ENCODE data around the gene PTP4A1. TPM values are rescaled to one million over a fixed set of nuclear protein-coding genes. Genes with fewer than 3 reads are reported as not detected.
A peak's percentile ranks its signal among the peaks of the same experiment; 100 is the strongest.

Gene PTP4A1
- polyA plus RNA-seq, 2 of the 4 experiments (the other 2 are of a cell fraction) = 166 to 220 TPM

DNA sequence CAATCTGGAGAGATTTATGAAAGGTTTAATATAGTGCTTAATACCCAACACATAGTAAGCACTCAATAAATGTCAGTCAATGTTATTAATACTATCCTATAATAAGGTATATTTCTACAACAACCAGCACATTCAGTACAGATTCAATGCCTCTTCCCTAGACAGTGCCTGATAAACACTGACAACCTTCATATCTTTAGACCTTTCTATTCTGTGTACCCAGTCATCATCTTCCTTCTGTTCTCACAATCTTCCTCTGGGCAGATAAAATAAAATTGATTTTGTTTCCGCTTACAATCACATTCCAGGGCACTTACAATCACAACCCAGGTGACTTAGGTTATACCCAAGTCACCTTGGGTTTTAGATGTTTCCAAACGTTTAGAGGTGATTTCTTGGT lies 11.0 kb upstream of the PTP4A1 start:
- Histone ChIP-seq H3K27ac (peak overlapping the region; percentile 98 to 100), H3K9me3 (no peaks in the 10 kb centered on the region), H3K4me2 (peak overlapping the region; percentile 79), H3K4me3 (no peak overlapping the region), H3K4me1 (peaks cover 74% of the 10 kb centered on the region)
- TF ChIP-seq NFE2L2 (conservative IDR thresholded peaks at IDR 0.05; ENCODE audit: low read length) (no peak), TP53 (CRISPR knock-in tag; IDR thresholded peaks at IDR 0.05) (0 out of 2 replicates have a peak, but pooled peaks have one; percentile 30)
- ChIA-PET CTCF (interaction anchor here (1.0 kb wide), 1 partner anchor 10 kb away, joined by 3 read pairs; no protein-coding TSS in a partner anchor), POLR2A (interaction anchor here (1.0 to 1.7 kb wide), 4 partner anchors 13 to 119 kb away, joined by 3 to 9 read pairs (median 6); no protein-coding TSS in a partner anchor)
- FAIRE-seq (no peak), ATAC-seq (peak; percentile 70 to 74), DNase-seq (ENCODE audit: low read depth in 1 of 2, low spot score in 1 of 2) (peak in 1 of 2 experiments; percentile 13)
- WGBS (ENCODE audit: missing lambda C conversion rate) = 14% methylated on average over 2 of the region's 2 CpGs

DNA sequence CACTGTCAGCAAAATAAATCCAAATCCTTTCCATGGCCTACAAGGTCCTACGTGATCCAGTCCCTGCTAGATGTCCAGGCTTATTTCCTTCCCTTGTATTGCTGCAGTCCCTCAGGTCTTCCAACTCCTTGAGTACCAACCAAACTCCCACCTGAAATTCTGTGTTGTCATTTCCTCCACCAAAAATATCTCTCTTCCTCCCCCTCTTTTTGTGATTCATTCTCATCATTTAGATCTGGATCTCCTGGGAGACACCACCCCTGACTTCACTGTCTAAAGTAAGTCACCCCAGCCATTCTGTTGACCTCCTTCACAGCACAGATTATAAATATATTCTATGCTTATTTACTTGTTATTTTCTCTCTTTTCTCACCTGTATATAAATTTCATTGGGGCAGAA lies 9.0 kb upstream of the PTP4A1 start:
- POLR2A ChIA-PET = no interaction called here
- peak overlapping the region; percentile 77 for H3K4me2 ChIP-seq
- peaks cover 9% of the 10 kb centered on the region; the same call in 2 of the 3 replicates for H3K9me3 ChIP-seq
- no peak overlapping the region for H3K4me3 ChIP-seq
- DNase-seq (ENCODE audit: low read depth in 1 of 2, low spot score in 1 of 2) (no peak), ATAC-seq (no peak), FAIRE-seq (no peak)
- H3K27ac ChIP-seq = peak overlapping the region; percentile 98 to 100
- H3K4me1 ChIP-seq = peaks cover 73% of the 10 kb centered on the region
- TF ChIP-seq POLR2AphosphoS2 (conservative IDR thresholded peaks at IDR 0.05; ENCODE audit: low read length) (no peak), ZFP36 (IDR thresholded peaks at IDR 0.05; ENCODE audit: borderline replicate concordance, partially characterized antibody) (no peak), EHF (CRISPR knock-in tag; IDR thresholded peaks at IDR 0.05) (0 out of 2 replicates have a peak, but pooled peaks have one; percentile 20)
- CTCF ChIA-PET = no interaction called here
- 92% methylated on average over 1 of the region's 1 CpG for WGBS (ENCODE audit: missing lambda C conversion rate)

DNA sequence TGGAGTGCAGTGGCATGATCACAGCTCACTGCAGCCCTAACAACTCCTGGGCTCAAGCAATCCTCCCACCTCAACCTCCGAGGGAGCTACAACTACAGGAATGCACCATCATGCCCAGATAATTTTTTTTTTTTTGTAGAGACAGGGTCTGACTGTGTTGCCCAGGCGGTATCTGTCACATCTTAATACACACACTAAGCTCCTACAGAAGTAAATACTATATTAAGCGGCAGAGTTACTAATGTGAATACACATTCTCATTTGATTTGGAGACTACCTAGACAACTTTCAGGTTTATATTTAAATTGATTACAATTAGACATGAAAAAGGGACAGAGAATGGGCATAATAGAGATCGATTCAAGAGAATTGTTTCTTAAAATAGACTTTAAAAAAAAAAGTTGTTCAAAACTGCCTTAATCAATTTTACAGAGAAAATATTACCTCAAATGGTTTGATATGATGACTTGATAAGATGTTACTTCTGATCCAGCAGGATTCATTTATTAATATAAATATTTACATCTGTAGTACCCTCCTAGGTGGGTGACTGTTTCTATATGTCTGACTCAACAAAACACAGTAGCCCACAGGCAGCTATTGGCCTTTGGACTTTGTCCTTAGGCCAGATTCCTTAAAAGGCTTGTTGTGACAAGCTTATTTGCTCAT lies 7.1 kb upstream of the PTP4A1 start:
- Histone ChIP-seq H3K27ac (peak overlapping the region; percentile 98 to 100), H3K4me3 (0 out of 3 replicates have a peak overlapping the region, but pooled peaks have one; percentile 9), H3K9me3 (peaks cover 9% of the 10 kb centered on the region; the same call in 2 of the 3 replicates), H3K4me2 (peak overlapping the region; percentile 77), H3K4me1 (peaks cover 78% of the 10 kb centered on the region)
- CTCF ChIA-PET = interaction anchor here (1.0 to 2.0 kb wide), 4 partner anchors 10 to 213 kb away, joined by 3 to 6 read pairs (median 3); no protein-coding TSS in a partner anchor
- ATAC-seq = peak in 1 of 2 experiments; percentile 53; a peak in 3 of 6 replicates
- POLR2A ChIA-PET = interaction anchor here (0.6 to 1.5 kb wide), 4 partner anchors 9 to 123 kb away, joined by 3 to 9 read pairs (median 3); no protein-coding TSS in a partner anchor
- FAIRE-seq = no peak
- 27% methylated on average over 4 of the region's 4 CpGs for WGBS (ENCODE audit: missing lambda C conversion rate)
- 0 out of 5 replicates have a peak, but pooled peaks of 1 of the 2 experiments have one; percentile 31 for TF ChIP-seq JUN (IDR thresholded peaks at IDR 0.05)
- no peak for TF ChIP-seq ZFP36 (IDR thresholded peaks at IDR 0.05; ENCODE audit: borderline replicate concordance, partially characterized antibody)
- no peak for TF ChIP-seq RAD21 (conservative IDR thresholded peaks at IDR 0.05 in 1 of 2, IDR thresholded peaks at IDR 0.05 in 1 of 2)
- peak in 1 of 2 experiments; percentile 47; a peak in 2 of 5 replicates for TF ChIP-seq EP300 (IDR thresholded peaks at IDR 0.05)
- TF ChIP-seq ZSCAN20 (CRISPR knock-in tag; IDR thresholded peaks at IDR 0.05) = no peak
- TF ChIP-seq GATA3 (IDR thresholded peaks at IDR 0.05; ENCODE audit: borderline replicate concordance) = peak; percentile 58; the same call in 1 of the 2 replicates
- TF ChIP-seq JUNB (IDR thresholded peaks at IDR 0.05) = 0 out of 2 replicates have a peak, but pooled peaks have one; percentile 13
- TF ChIP-seq FOSL2 (IDR thresholded peaks at IDR 0.05) = no peak
- TF ChIP-seq FOSL2 (CRISPR knock-in tag; IDR thresholded peaks at IDR 0.05) = peak; percentile 71
- no peak for TF ChIP-seq EHF (CRISPR knock-in tag; IDR thresholded peaks at IDR 0.05)
- no peak for TF ChIP-seq RARB (CRISPR knock-in tag; IDR thresholded peaks at IDR 0.05)
- peak; percentile 85 for TF ChIP-seq MAFK (IDR thresholded peaks at IDR 0.05; ENCODE audit: partially characterized antibody)
- no peak for TF ChIP-seq NPAS2 (CRISPR knock-in tag; IDR thresholded peaks at IDR 0.05; ENCODE audit: borderline replicate concordance)
- TF ChIP-seq CEBPB (IDR thresholded peaks at IDR 0.05) = peak in 1 of 2 experiments; percentile 46; a peak in 1 of 4 replicates
- TF ChIP-seq, protein P1, sequence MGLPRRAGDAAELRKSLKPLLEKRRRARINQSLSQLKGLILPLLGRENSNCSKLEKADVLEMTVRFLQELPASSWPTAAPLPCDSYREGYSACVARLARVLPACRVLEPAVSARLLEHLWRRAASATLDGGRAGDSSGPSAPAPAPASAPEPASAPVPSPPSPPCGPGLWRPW (IDR thresholded peaks at IDR 0.05) = no peak
- TF ChIP-seq, protein P2, sequence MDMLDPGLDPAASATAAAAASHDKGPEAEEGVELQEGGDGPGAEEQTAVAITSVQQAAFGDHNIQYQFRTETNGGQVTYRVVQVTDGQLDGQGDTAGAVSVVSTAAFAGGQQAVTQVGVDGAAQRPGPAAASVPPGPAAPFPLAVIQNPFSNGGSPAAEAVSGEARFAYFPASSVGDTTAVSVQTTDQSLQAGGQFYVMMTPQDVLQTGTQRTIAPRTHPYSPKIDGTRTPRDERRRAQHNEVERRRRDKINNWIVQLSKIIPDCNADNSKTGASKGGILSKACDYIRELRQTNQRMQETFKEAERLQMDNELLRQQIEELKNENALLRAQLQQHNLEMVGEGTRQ (IDR thresholded peaks at IDR 0.05) = no peak
- no peak for TF ChIP-seq EHMT2 (IDR thresholded peaks at IDR 0.05; ENCODE audit: low read depth)
- TF ChIP-seq, protein P3, sequence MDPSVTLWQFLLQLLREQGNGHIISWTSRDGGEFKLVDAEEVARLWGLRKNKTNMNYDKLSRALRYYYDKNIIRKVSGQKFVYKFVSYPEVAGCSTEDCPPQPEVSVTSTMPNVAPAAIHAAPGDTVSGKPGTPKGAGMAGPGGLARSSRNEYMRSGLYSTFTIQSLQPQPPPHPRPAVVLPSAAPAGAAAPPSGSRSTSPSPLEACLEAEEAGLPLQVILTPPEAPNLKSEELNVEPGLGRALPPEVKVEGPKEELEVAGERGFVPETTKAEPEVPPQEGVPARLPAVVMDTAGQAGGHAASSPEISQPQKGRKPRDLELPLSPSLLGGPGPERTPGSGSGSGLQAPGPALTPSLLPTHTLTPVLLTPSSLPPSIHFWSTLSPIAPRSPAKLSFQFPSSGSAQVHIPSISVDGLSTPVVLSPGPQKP (IDR thresholded peaks at IDR 0.05; ENCODE audit: low read depth, low read length) = no peak
- TF ChIP-seq HOXA7 (CRISPR knock-in tag; IDR thresholded peaks at IDR 0.05) = no peak
- TF ChIP-seq POLR2A (IDR thresholded peaks at IDR 0.05; ENCODE audit: low read length) = no peak
- 0 out of 2 replicates have a peak, but pooled peaks have one; percentile 60 for TF ChIP-seq ESRRA (IDR thresholded peaks at IDR 0.05; ENCODE audit: borderline replicate concordance, low read length)
- no peak for TF ChIP-seq HEYL (CRISPR knock-in tag; IDR thresholded peaks at IDR 0.05)
- TF ChIP-seq CBX8 (IDR thresholded peaks at IDR 0.05) = no peak
- no peak for TF ChIP-seq POLR2AphosphoS2 (conservative IDR thresholded peaks at IDR 0.05; ENCODE audit: low read length)
- DNase-seq (ENCODE audit: low read depth in 1 of 2, low spot score in 1 of 2) = peak; percentile 25 to 76

Measured in A549 (cell line).